Adrenal gland (tissue), 12 donors: Measurements from ENCODE around the gene CHL1. TPM values are rescaled to one million over a fixed set of nuclear protein-coding genes. Genes with fewer than 3 reads are reported as not detected.

ENCODE experiments used
- DNase-seq, 7 donors: peaks; one replicate each; pipeline ENCODE4 v3.0.0-alpha.2; 2019 to 2020
- H3K27ac ChIP-seq, 5 donors: fragments of 200-600 bp; sonication (generic) in 4 of 5; 1 replicate in 3 of 5; 2 replicates in 2 of 5; pipeline versions ENCODE4 v1.5.1 to v1.8.0; 2016 to 2020; ENCODE audit warnings: mild to moderate bottlenecking in 1 of 5
- H3K27me3 ChIP-seq: fragments of 200-600 bp; 2 replicates; pipeline ENCODE4 v1.8.0; 2021
- H3K36me3 ChIP-seq, 2 donors: fragments of 200-600 bp; replicated peaks in 1 of 2; 1 replicate in 1 of 2; 2 replicates in 1 of 2; pipeline versions ENCODE4 v1.5.1 to v1.8.0; 2018 to 2022
- H3K4me1 ChIP-seq, 2 donors: fragments of 200-600 bp; replicated peaks in 1 of 2; 1 replicate in 1 of 2; 2 replicates in 1 of 2; pipeline versions ENCODE4 v1.5.1 to v1.8.0; 2018 to 2021
- H3K4me3 ChIP-seq, 4 donors: fragments of 200-600 bp; sonication (generic) in 3 of 4; one replicate each; pipeline ENCODE4 v1.5.1; 2016 to 2018
- H3K9me3 ChIP-seq, 3 donors: fragments of 200-600 bp; sonication (generic) in 1 of 3; replicated peaks in 1 of 3; 1 replicate in 2 of 3; 2 replicates in 1 of 3; pipeline versions ENCODE4 v1.5.1 to v1.8.0; 2016 to 2021
- POLR2A ChIP-seq, 2 donors: fragments of 450-650 bp; IDR thresholded peaks; one replicate each; pipeline ENCODE4 v1.6.1; 2017; ENCODE audit warnings: antibody characterized with exemption in 2 of 2, mild to moderate bottlenecking in 2 of 2, moderate library complexity in 1 of 2
- WGBS, 4 donors: extraction: QIAGEN DNeasy Blood & Tissue Kit in 2 of 4; methylation state at CpG; one replicate each; pipeline versions ENCODE4 v1.1.5 to v1.1.7; 2013 to 2017; 5-methylcytosine and 5-hydroxymethylcytosine counted together
- intact Hi-C, 2 donors: fragments of 100-400 bp; cut with DNase I; formaldehyde crosslinking; loops; one replicate each; pipeline versions ENCODE4 v1.14.1 to v1.15.0; 2022 to 2023
- polyA plus RNA-seq, 3 donors: library from polyadenylated mRNA; stranded (reverse); fragments of 200-250 nt in 2 of 3; fragments of 350-450 nt in 1 of 3; fragmentation: Illumina TruSeq in 1 of 3; extraction: RNeasy Lipid Tissue Mini Kit (QIAGEN cat#74804) in 1 of 3; gene quantifications; one replicate each; pipeline ENCODE4 v1.2.3, GENCODE V29; 2013 to 2014
- total RNA-seq, 9 donors: library from RNA; depleted of rRNA in 4 of 9; stranded (reverse); fragments of >200 nt in 4 of 9; fragments of 120-200 nt in 1 of 9; fragmentation: NEBNext Ultra II Directional in 1 of 9; extraction: Animal tissue kit (Norgen Biotek cat#: 25700) in 1 of 9; gene quantifications; one replicate each; pipeline versions ENCODE4 v1.1.0 to v1.2.4, GENCODE V29; 2013 to 2023
- TF ChIP-seq, protein P1 (sequence below), 6 experiments: fragments of 450-650 bp in 4 of 6; fragments of 200-600 bp in 2 of 6; sonication (generic) in 1 of 6; IDR thresholded peaks; 1 replicate in 5 of 6; 2 replicates in 1 of 6; pipeline versions ENCODE4 v1.5.1 to v1.8.0; 2016 to 2021; ENCODE audit warnings: antibody characterized with exemption in 6 of 6, mild to moderate bottlenecking in 2 of 6, moderate library complexity in 1 of 6
- donor health status: healthy with polysubstance abuse.
- donor health status: Bipolar disorder and iron deficiency.
- donor health status: DM: yes; HTN: yes; CAD: no.
- donor health status: DM: no; HTN: no; CAD: no.
- donor health status: DM: no; HTN: no; CAD: no.
- donor health status: DM: yes; HTN: yes; CAD: no.

CHL1 gene
- total and polyA plus RNA-seq, 12 donors: 0.80 to 28.3 (median 7.7) TPM

DNA sequence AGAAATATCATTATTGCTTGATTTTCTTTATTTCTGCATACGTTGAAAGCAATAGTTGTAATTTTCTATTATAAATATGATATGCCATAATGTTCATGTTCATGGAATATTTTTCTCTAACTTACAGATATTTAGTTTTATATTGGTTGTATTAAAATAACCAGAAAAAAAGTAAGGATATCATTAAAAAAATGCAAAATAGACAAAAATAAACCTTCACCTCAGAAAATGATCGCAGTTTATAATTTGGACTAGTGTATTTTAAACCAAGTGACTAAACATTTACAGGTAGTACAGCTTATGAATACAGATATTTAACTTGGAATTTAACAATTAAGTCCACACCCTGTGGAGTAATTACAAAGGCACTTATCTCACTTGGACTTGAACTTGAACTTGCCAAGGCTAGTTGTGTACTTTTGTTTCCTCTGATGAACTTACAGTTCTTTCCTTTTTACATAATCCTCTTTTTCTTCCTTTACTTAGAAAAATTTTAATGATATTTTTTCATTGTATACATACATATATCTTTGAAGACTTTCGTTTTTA is 156.7 kb downstream of the CHL1 start:
- Histone ChIP-seq H3K36me3 (no peaks in the 10 kb centered on the region), H3K4me1 (no peaks in the 10 kb centered on the region), H3K27ac (no peak overlapping the region), H3K4me3 (no peak overlapping the region), H3K27me3 (no peaks in the 10 kb centered on the region), H3K9me3 (no peaks in the 10 kb centered on the region)
- intact Hi-C loops: no loop called here
- TF ChIP-seq POLR2A (IDR thresholded peaks at IDR 0.05): no peak
- TF ChIP-seq, protein P1, sequence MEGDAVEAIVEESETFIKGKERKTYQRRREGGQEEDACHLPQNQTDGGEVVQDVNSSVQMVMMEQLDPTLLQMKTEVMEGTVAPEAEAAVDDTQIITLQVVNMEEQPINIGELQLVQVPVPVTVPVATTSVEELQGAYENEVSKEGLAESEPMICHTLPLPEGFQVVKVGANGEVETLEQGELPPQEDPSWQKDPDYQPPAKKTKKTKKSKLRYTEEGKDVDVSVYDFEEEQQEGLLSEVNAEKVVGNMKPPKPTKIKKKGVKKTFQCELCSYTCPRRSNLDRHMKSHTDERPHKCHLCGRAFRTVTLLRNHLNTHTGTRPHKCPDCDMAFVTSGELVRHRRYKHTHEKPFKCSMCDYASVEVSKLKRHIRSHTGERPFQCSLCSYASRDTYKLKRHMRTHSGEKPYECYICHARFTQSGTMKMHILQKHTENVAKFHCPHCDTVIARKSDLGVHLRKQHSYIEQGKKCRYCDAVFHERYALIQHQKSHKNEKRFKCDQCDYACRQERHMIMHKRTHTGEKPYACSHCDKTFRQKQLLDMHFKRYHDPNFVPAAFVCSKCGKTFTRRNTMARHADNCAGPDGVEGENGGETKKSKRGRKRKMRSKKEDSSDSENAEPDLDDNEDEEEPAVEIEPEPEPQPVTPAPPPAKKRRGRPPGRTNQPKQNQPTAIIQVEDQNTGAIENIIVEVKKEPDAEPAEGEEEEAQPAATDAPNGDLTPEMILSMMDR (IDR thresholded peaks at IDR 0.05): no peak
- no peak for DNase-seq
- 66 to 74% (median 71%) methylated on average over 3 of the region's 3 CpGs for WGBS, 4 donors

DNA sequence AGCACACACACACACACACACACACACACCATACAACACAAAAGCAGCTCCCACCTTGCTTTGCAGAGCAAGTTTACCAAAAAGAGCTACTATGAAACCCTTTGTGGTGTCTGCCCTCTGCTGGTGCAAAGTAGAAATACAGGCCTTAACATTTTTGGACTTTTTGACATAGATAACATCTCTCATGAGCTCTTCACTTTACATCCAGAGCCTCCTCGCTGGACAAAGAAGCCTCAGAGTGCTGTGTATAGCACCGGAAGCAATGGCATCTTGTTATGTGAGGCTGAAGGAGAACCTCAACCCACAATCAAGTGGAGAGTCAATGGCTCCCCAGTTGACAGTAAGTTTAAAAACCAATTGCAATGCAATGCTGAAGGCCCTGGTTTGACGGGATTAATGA is 157.9 kb downstream of the CHL1 start:
- Histone ChIP-seq H3K27me3 (no peaks in the 10 kb centered on the region), H3K36me3 (no peaks in the 10 kb centered on the region), H3K9me3 (no peaks in the 10 kb centered on the region), H3K27ac (no peak overlapping the region), H3K4me1 (no peaks in the 10 kb centered on the region), H3K4me3 (no peak overlapping the region)
- intact Hi-C loops: no loop called here
- 24 to 33% (median 29%) methylated on average over 1 to 3 of the region's 3 CpGs for WGBS, 4 donors
- TF ChIP-seq, protein P1 (IDR thresholded peaks at IDR 0.05): peak; percentile 56 to 70 (median 64)
- TF ChIP-seq POLR2A (IDR thresholded peaks at IDR 0.05): no peak
- DNase-seq: peak; percentile 14 to 52 (median 28)

DNA sequence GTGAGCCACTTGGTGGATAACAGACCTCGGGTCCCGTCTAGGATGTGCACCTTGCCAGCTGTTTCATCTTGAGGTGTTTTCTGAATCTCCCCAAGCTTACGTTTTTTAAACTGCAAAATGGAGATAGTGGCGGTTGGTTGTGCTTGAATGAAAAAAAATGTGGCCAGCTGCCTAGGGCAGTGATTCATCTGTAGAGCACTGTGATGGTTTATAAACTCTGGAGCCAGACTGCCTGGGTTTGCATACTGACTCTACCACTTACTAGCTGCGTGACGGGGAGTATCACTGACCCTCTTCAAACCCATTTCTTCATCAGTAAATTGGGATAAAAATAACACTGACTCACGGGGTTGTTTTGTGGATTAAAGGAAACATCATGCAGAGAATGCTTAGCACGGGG is 159.1 kb downstream of the CHL1 start:
- WGBS, 4 donors: 39 to 60% (median 51%) methylated on average over 8 of the region's 8 CpGs
- Histone ChIP-seq H3K9me3 (no peaks in the 10 kb centered on the region), H3K4me3 (no peak overlapping the region), H3K36me3 (no peaks in the 10 kb centered on the region), H3K27ac (no peak overlapping the region), H3K27me3 (no peaks in the 10 kb centered on the region), H3K4me1 (no peaks in the 10 kb centered on the region)
- no peak for DNase-seq
- intact Hi-C loops: no loop called here
- TF ChIP-seq, protein P1 (IDR thresholded peaks at IDR 0.05): no peak
- TF ChIP-seq POLR2A (IDR thresholded peaks at IDR 0.05): no peak

DNA sequence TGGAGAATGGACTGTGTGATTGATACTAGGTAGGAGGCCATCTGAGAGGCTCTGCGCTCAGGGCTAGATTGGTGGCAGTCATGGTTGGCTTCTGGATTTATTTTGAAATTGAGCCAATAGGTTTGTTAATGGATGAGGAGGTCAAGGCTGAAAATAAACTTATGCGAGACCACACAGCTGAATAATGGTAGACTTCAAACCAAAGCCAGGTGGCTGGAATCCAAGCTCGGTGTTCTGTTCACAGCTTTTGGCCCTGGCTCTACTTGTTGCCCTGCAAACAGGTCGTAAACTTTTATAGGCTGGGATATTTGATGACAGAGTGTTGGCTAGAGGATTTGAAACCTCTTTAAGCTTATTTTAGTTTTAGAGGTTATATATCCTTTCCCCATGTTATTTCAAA is 160.4 kb downstream of the CHL1 start:
- DNase-seq: no peak
- intact Hi-C loops: no loop called here
- Histone ChIP-seq H3K27me3 (no peaks in the 10 kb centered on the region), H3K9me3 (no peaks in the 10 kb centered on the region), H3K27ac (no peak overlapping the region), H3K36me3 (no peaks in the 10 kb centered on the region), H3K4me1 (no peaks in the 10 kb centered on the region), H3K4me3 (no peak overlapping the region)
- WGBS, 4 donors: 32 to 43% (median 36%) methylated on average over 4 of the region's 4 CpGs
- TF ChIP-seq, protein P1 (IDR thresholded peaks at IDR 0.05): no peak
- TF ChIP-seq POLR2A (IDR thresholded peaks at IDR 0.05): no peak
